Putamen (tissue), 1 donor: ENCODE measurements around the gene RXRB.

Experiments
- DNase-seq: peaks from one replicate; pipeline ENCODE4 v3.0.0-alpha.2; 2016; ENCODE audit warnings: low spot score

Gene RXRB

DNA sequence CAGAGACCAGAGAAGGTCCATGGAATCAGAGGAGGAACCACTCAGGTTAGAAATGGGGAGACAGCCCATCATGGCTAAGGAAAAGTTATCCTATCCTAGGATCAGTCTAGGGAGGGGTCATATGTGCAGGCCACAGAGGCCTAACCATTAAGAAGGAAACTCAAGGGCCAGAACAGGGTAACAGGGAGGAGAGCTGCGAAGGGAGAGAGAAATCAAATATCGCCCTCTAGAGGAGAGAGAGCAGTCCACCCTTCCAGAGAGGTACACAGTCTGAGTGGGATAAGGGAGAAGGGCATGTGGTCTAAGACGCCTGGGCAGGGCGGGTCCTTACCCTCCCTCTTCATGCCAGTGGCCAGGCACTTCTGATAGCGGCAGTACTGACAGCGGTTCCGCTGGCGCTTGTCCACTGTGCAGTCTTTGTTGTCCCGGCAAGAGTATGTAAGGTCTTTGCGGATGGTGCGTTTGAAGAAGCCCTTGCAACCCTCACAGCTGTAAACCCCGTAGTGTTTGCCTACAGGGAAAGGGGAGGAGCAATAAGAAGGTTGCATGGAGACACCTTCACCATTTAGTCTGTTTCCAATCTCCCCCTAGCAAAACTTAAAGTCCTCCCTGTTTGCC, 2.9 kb downstream of the RXRB start:
- DNase-seq = peak; percentile 64

DNA sequence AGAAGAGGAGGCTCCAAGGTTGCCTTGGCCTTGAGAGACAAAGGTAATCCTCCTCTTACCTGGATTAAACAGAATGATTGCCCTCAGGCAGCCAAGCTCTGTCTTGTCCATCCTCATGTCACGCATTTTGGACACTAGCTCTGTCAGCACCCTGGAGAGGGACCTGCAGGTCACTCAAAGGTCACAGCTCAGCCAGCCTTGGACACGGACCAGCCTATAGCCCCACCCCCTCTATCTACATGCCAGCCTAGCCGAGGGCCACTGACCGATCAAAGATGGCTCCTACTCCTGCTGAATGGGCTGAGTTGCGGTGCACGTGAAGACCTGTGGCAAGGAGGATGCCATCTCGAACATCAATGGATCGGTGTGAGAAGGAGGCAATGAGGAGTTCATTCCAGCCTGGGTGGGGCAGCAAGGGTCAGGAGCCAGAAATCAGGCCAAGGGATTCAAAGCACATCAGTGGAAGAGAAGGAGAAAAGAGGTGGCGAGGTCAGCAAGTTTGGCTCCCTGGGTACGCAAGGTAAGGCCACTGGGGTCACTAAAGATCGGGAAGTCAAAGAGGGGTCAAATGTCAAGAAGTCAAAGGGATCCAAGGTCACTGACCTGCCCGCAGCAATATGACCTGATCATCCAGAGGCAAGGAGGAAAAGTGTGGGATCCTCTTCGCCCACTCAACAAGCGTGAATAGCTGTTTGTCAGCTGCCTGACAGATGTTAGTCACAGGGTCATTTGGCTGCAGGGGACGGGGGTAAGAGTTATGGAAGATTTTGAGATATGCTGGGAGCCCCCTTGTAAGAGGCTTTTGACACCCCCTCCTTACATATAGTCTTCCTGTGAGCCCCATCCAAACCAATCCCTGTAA, 4.9 kb downstream of the RXRB start:
- no peak for DNase-seq

DNA sequence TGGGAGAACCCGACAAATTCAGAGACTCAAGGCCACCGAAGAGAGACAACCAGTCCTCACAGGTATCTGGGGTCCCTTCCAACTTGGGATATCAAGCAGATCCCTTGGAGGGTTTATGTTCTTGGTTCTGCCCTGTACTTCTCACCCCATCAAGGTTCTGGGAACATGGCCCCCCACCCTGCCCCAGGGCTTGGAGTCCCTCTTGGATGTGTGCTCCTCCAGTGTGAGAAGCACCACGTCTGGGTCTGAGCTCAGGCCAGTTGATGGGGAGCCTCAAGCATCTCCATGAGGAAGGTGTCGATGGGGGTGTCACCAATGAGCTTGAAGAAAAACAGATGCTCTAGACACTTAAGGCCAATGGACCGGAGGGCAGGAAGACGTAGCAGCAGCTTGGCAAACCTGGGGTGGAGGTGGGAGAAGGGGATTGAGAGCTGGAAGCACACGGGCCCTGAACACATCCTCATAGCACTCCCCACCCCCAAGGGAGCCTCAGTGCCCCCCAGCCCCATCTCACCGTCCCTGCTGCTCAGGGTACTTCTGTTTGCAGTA, 6.0 kb downstream of the RXRB start:
- DNase-seq = no peak

DNA sequence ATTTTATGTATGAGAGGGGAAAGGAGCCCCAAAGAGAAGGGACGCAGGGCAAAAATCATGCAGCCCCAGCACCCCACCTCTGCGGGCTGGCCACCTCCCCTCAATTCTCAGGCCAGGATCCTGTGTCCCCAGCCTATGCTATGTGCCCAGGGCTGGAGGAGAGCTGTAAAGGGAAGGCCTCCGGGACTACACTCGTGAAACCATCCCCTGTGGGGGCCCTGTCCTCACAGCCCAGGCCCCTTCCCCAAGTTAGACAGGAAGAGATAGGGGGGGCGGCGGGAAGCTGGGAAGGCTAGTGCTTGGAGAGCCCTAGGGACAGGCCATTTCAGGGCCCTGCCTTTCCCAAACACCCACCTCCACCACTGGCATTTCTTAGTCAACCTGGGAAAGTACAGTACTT, 6.8 kb downstream of the RXRB start:
- DNase-seq = no peak

DNA sequence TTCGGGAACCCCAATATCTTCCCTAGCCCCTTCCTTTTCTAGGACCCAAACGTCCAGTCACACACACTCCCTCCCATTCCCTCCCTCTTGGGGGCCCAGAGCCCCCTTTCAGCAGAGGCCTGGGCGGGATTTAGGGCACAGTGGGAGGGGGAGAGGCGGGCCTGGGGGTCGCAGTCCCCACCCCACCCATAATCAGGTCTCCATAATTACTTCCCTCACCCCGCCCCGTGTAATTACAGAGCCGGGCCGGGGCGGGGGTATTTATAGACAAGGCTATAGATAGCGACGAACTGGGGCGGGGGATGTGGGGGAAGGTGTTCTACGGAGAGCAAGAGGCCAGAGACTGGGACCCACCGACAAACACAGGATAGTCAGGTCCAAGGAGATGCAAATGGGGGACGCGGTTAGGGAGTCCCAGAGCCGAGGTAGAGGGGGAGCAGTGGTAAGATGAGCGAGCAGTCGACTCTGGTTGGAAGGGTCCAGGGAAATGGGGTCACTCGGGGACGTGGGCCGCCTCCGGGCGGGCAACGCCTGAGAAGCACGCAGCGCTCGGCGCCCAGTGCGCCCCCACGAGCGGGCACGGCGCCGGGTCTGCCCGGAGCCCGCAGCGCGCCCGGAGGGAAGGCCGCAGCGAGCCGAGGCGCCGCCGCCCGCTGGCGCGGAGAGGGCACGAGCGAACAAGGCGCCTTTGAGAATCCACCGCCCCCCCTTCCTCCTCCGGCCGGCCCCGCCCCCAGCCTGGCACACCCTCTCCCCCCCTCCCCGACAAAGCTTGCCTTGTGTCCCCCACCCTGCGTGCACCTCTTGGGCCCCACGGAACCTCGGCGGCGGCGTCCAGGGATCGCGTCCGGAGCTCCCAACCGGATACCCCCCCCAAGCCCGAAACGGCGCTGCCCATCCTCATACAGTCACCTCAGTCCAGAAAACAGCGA, 7.5 kb downstream of the RXRB start:
- peak; percentile 83 for DNase-seq

DNA sequence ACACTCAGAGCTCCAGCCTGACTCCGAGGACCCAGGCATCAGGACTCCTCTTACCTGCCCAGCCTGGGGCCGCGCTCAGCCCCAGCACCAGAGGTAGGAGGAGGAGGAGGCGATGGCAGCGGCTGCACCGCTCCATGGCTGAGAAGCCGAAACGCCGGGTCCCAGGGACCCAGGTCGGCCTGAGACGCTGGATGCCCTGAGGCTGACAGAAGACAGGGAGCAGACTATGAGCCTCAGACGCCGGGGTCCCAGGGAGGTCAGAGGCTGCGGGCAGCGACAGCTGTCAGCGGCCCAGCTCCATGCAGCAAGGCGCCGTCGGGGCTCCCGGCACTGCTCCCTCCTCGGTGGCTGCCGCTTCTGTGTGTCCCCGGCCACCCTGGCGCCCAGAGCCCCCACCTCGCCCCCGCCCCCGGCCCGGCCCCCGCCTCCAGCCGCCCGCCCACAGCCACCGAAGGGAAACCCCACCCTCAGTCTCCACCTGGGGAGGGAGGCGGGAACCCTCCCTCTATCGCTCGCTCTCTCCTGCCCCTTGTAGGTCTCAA, 8.3 kb downstream of the RXRB start, which contains the start of gene COL11A2:
Gene COL11A2, minus strand, starts transcription at position 363 of the 542 bp plus-strand sequence. Its CDS starts 227 bp downstream, at position 136.
- no peak for DNase-seq

DNA sequence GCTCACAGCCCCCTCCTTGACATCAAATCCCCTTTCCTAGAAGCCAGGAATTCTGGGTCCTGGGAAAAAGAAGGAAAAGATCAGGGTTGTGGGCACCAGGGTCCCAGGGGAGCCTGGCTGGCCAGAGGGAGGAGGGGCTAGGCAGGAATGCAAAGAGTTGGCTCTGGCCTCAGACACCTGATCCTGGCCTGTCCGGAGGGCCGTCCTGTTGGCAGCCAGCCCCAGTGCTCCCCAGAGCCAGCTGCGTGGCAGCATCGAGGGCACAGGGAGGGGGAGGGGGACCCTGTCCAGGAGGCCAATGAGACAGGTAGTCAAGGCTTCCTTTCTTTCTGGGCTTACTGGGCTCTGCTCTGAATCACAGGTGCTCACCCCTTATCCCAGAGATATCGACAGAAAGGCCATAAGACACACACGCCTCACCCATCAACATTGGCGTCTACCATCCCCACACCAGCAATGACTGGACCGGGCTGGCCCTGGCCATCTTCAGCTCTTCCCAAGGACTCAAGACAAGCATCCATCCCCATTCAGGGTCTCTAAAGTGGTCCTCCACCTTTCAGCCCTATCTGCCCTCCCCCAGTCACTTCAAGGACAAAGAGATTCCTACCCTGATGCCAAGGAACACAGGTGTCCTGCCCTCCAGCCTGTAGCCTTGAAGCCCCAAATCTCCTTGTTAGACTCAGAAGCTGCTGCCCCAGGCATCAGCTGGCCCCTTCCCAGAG, 8.9 kb downstream of the RXRB start:
- DNase-seq = no peak

DNA sequence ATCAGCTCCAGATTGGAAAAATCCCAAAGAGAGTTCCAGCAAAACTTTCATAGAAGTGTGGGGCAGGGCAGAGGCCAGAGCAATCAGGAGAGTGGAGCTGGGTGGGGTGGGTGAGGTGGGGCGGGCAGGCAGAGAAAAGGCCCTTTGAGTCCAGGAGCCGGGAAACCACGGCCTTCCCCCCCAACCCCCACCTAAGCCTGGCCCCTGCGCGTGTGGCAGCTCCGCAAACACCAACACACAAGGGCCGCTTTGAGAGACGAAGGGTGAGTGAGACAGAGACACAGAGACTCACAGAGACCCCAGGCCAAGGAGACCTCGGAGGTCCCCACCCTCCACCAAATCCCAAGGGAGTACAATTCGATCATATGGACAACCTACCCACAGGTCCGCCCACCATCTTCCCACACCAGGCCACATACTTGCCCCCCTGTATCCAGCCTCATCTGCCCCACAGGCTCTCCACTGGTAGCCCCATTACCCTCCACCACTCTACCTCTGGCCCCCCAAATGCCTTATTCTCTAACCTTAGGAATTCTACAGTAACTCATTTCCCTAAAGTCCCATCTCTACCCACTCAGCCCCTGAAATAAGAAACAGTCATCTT, 9.9 kb downstream of the RXRB start:
- no peak for DNase-seq

DNA sequence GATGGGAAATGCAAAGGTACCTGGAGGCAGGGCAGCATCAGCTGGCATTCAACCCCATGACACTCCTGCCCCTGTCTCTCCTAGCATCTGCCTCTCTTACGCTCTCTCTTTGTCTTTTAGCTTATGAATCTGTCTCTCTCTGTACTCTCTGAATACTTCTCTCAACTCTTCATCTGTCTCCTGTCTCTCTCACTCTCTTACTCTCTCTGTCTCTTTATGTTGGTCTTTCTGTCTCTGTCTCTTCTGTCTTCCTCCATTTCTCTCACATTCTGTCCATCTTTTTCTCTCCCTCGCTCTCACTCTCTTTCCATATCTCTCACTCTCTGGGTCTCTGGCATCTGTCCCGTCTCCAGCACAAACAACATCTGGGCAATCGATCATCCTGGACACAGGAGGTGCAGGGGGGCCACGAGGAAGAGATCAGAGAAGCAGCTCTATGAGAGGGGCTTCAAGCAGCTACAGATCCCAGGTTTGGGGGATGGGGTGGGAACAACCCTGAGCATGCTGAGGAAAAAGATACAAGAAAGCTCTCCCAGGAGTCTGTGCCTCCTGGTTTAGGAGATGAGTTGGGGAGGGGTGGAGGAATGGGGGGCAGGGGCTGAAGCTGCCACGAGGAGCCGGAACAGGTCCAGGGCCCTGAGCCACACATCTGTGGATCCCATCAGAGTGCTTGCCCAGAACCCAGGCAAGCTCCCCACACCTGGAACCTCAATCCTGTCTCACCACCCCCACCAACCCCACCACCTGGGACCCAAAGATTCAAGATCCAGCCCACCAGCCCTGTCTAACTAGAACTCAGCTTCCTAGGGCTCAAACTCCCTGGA, 10.6 kb downstream of the RXRB start:
- DNase-seq = no peak

DNA sequence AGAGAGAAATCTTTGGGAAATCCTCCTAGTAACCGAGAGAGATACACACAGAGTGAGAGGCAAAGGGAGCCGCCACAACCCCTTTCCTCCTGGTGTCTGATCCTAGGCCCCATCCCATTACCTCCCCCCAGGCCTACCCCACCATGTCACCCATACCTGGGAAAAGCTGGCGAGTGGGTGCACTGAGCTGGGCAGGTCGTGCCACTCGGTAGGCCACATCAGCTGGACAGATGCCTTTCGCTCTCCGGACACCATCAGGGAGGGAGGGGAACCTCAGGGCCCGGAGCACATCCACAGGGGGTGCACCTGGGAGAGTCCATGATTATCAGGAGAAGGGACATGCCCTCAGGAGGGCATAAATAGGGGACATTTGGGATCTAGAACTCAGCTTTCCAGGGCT, 11.3 kb downstream of the RXRB start:
- no peak for DNase-seq

DNA sequence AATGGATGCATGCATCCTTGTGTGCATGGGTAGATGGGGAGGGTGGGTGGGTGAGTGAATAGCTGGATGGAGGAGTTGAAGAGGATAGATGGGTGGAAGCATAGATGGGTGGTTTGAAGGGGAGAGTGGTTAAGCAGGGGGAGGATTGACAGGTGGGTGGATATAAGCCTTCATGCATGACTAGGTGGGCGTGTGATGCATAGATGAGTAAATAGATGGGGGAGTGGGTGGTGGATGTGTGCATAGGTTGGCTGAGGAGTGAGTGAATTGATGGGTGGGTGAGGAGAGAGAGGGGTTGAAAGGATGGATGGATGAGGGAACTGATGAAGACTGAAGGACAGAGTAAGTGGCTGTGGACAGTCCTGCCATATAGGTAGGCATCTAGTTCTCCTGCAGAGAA, 12.7 kb downstream of the RXRB start:
- no peak for DNase-seq

DNA sequence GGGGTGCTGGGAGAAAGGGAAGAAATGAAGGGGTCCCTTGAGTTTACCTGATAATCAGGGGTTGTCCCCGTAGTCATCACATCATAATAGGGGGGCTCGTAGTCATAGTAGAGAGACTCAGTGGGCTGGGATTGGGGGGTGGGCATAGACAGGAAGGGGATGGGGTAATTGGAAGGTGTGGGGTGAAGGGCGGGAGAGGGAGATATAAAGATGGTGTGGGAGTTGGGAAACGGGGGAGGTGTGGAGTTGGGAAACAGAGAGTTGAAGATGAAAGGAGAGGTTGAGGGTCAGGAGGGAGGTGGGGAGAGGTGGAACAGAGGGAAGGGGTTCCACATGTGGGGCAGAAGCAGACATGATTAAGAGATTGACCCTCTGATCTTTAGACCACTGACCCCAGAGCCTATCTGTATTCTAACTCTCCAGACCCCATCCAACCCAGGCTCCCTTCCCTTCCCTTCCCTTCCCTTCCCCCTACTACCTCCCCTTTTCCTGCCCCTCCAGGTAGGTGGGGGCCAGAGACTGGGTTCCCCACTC, 14.7 kb downstream of the RXRB start:
- no peak for DNase-seq

DNA sequence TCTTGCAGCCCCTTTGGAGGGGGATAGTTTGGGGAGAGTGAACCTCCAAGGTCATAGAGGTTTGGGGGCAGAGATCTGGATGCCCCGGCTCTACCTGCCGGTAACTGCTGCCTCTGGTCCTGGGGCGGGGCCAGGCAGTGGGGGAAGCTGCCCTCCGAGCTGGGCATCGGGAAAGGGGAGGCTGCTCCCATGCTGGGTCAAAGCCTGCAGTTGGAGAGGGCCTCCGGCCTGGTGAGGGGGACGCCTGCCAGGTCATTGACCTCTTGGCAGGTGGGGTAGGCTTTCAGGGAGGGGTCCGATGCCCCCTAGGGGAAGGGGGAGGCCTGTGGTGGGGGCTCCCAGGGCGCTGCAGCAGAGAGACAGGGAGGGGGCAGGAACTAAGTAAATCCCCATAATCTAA, 15.3 kb downstream of the RXRB start:
- DNase-seq = no peak

DNA sequence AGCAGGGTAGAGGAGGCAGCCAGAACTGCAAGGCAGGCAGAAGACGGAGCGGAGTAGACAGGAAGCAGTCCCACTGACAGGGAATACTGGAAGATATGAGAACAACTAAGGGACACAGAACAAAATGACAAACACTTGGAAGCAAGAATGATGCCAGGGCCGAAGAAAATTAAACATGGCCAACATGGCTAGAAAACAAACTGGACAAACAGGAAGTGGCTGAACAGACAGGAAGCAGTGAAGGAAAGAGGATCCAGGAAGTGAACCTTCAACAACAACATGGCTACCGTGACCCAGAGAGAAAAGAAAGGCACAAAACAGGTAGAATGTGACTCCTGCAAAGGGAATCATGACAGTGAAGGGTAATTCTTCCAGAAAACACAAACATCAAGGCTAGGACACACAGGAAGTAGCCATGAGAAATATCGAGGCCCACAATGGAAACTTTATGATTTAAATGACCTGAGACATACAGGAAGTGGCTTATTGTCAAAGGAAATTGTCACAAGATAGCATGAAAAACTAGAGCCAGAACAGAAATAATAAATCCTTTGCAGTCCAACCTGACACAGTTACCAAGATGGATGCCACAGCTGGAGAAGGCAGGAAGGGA, 17.3 kb downstream of the RXRB start:
- no peak for DNase-seq

DNA sequence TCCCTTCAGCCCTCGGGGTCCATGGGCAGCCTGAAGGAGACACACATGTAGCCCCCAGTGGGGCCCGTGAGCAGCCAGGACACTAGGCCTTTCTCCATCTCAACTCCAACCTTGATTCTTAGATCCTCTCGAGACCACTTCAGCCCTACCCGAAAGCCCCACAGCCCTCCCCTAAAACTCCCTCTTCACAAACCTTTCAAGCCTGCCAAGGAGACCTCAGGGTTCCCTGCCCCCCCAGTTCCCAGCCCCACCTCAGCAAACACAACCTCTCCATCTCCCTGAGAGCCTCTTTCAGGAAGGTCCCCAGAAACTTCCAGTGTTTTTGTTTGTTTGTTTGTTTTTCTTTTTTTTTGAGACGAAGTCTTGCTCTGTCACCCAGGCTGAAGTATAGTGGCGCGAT, 19.3 kb downstream of the RXRB start:
- no peak for DNase-seq

DNA sequence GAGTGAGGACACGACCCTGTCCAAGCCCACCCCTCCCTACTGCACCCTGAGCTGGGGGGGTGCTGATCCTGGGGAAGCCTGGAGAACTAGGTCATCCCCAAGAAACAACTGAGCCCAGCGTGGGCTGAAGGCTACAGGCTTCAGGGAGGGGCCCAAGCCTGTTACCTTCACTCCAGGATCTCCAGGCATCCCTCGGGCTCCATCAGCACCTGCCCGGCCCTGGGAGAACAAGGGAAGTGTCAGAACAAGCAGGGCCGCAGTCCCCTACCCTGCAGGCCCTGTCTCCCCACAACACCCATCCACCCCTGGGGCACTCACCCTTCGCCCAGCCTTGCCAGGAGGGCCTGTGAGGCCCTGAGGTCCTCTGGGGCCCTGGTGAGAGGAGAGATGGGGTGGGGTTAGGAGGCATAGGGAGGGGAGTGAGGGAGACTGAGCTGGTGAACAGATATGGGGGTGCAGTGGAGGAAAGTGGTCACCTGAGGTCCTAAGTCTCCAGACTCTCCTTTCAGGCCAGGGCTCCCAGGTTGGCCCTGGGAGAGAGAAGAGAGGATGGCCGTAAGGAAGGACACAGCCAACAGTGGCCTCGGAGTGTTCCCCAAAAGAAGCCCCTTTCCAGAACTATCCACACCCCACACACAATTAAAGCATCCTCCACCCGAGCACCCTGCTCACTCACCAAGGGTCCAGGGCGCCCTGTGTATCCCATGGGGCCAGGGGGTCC, 21.6 kb downstream of the RXRB start:
- DNase-seq = no peak

DNA sequence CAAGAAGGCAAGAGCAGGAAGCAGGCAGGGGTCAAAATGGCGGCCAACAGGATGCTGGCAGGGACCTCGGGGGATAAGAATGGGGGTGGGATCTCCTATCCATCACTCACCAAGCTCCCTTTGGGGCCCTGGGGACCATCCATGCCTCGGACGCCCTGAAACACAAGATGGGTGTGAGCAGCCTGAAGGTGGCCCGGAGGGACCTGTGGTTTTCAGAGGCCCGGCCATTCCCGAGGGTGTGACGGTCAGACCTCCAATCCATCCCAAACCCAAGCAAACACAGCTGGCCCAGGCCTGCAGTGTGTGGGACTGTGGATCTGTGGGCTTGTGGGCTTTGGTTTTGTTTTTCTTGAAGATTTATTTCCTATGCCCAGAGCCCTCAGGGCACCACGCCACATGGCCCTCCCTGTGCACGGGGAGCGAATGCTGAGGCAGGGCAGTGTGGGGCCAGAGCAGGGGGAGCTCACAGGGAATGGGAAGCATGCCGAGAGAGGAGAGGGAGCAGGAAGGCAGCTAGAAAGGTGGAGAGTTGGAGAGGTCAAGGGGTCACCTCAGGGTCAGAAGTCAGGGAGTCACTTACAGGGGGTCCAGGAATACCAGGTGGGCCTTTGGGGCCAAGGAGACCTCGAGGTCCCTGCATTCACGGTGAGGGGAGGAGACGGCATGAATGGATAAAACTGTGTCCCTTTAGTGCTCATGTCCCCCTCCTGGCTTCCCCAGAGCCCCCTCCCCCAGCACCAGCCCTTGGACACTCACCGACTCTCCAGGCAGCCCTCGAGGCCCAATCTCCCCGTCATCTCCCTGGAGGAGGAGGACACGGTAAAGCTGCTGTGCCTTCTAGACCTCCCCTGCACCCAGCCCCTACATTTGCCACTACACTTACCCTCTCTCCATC, 22.7 kb downstream of the RXRB start:
- no peak for DNase-seq
